Liver (tissue), 9 donors: ENCODE data around the gene UBQLN1. TPM values are rescaled to one million over a fixed set of nuclear protein-coding genes. Genes with fewer than 3 reads are reported as not detected.

Experiments used
- DNase-seq: peaks from one replicate; pipeline ENCODE4 v3.0.0-alpha.2; 2017; ENCODE audit warnings: low spot score
- H3K27ac ChIP-seq, 2 donors: one replicate each; pipeline ENCODE4 v1.7.0; 2013; ENCODE audit warnings: inconsistent platforms in 2 of 2, low read length in 2 of 2, control low read depth in 1 of 2, low read depth in 1 of 2, mild to moderate bottlenecking in 1 of 2
- H3K27me3 ChIP-seq, 4 donors: one replicate each; pipeline versions ENCODE4 v1.6.1 to v1.7.0; 2013; ENCODE audit warnings: low read length in 3 of 4, inconsistent platforms in 1 of 4, mild to moderate bottlenecking in 1 of 4, moderate library complexity in 1 of 4; ENCODE audit not compliant: control insufficient read depth in 4 of 4, insufficient read depth in 4 of 4
- H3K36me3 ChIP-seq, 4 donors: one replicate each; pipeline versions ENCODE4 v1.6.1 to v1.7.0; 2013; ENCODE audit warnings: low read length in 3 of 4, mild to moderate bottlenecking in 3 of 4, low read depth in 1 of 4, moderate library complexity in 1 of 4; ENCODE audit not compliant: control insufficient read depth in 4 of 4, insufficient read depth in 3 of 4
- H3K4me1 ChIP-seq, 4 donors: one replicate each; pipeline versions ENCODE4 v1.6.1 to v1.7.0; 2013; ENCODE audit warnings: low read length in 3 of 4, mild to moderate bottlenecking in 3 of 4, moderate library complexity in 1 of 4; ENCODE audit not compliant: control insufficient read depth in 4 of 4, insufficient read depth in 4 of 4
- H3K4me3 ChIP-seq, 3 donors: one replicate each; pipeline versions ENCODE4 v1.6.1 to v1.7.0; 2013; ENCODE audit warnings: low read length in 3 of 3, control low read depth in 1 of 3, low read depth in 1 of 3, mild to moderate bottlenecking in 1 of 3
- H3K9ac ChIP-seq, 2 donors: one replicate each; pipeline ENCODE4 v1.7.0; 2013; ENCODE audit warnings: low read length in 2 of 2, mild to moderate bottlenecking in 2 of 2, moderate library complexity in 2 of 2, control low read depth in 1 of 2, low read depth in 1 of 2
- H3K9me3 ChIP-seq, 4 donors: one replicate each; pipeline versions ENCODE4 v1.6.1 to v1.7.0; 2013; ENCODE audit warnings: low read length in 3 of 4; ENCODE audit not compliant: control insufficient read depth in 4 of 4
- ATF3 ChIP-seq: IDR thresholded peaks from 2 replicates; pipeline ENCODE4 v1.6.1; 2016; ENCODE audit warnings: antibody characterized with exemption
- CTCF ChIP-seq: fragments of 150-350 bp; IDR thresholded peaks from 2 replicates; pipeline ENCODE4 v1.5.1; 2017; ENCODE audit warnings: improper control_type of control experiment, low read depth, low read length; ENCODE audit not compliant: missing input control
- EGR1 ChIP-seq, 2 donors: IDR thresholded peaks; 2 replicates each; pipeline ENCODE4 v1.6.1; 2016 to 2018; ENCODE audit warnings: antibody characterized with exemption in 2 of 2, low read depth in 2 of 2
- FOXA1 ChIP-seq: IDR thresholded peaks from 2 replicates; pipeline ENCODE4 v1.6.1; 2016; ENCODE audit warnings: antibody characterized with exemption
- FOXA2 ChIP-seq: IDR thresholded peaks from 2 replicates; pipeline ENCODE4 v1.6.1; 2016; ENCODE audit warnings: antibody characterized with exemption
- GABPA ChIP-seq, 2 donors: IDR thresholded peaks in 1 of 2; conservative IDR thresholded peaks in 1 of 2; 2 replicates each; pipeline ENCODE4 v1.6.1; 2016; ENCODE audit warnings: antibody characterized with exemption in 2 of 2, mild to moderate bottlenecking in 1 of 2, moderate library complexity in 1 of 2
- HNF4A ChIP-seq, 2 donors: conservative IDR thresholded peaks; 2 replicates each; pipeline ENCODE4 v1.6.1; 2016; ENCODE audit warnings: antibody characterized with exemption in 2 of 2, mild to moderate bottlenecking in 2 of 2
- HNF4G ChIP-seq: IDR thresholded peaks from 2 replicates; pipeline ENCODE4 v1.6.1; 2016; ENCODE audit warnings: antibody characterized with exemption
- JUND ChIP-seq, 2 donors: IDR thresholded peaks; 2 replicates each; pipeline ENCODE4 v1.6.1; 2016; ENCODE audit warnings: antibody characterized with exemption in 2 of 2
- MAX ChIP-seq: IDR thresholded peaks from 2 replicates; pipeline ENCODE4 v1.6.1; 2016; ENCODE audit warnings: antibody characterized with exemption
- NR2F2 ChIP-seq: IDR thresholded peaks from 2 replicates; pipeline ENCODE4 v1.6.1; 2016; ENCODE audit warnings: antibody characterized with exemption
- RAD21 ChIP-seq, 2 donors: IDR thresholded peaks; 2 replicates each; pipeline ENCODE4 v1.6.1; 2016; ENCODE audit warnings: antibody characterized with exemption in 2 of 2, mild to moderate bottlenecking in 2 of 2
- REST ChIP-seq: IDR thresholded peaks from 2 replicates; pipeline ENCODE4 v1.6.1; 2016; ENCODE audit warnings: antibody characterized with exemption, mild to moderate bottlenecking
- RXRA ChIP-seq, 2 donors: IDR thresholded peaks; 2 replicates each; pipeline ENCODE4 v1.6.1; 2017 to 2018; ENCODE audit warnings: antibody characterized with exemption in 2 of 2, mild to moderate bottlenecking in 1 of 2
- SP1 ChIP-seq: IDR thresholded peaks from 2 replicates; pipeline ENCODE4 v1.6.1; 2018; ENCODE audit warnings: antibody characterized with exemption, mild to moderate bottlenecking
- TAF1 ChIP-seq: conservative IDR thresholded peaks from 2 replicates; pipeline ENCODE4 v1.6.1; 2016; ENCODE audit warnings: antibody characterized with exemption, mild to moderate bottlenecking
- YY1 ChIP-seq: IDR thresholded peaks from 2 replicates; pipeline ENCODE4 v1.6.1; 2016; ENCODE audit warnings: antibody characterized with exemption, mild to moderate bottlenecking
- ZBTB33 ChIP-seq: IDR thresholded peaks from 2 replicates; pipeline ENCODE4 v1.6.1; 2016; ENCODE audit warnings: antibody characterized with exemption
- WGBS: extraction: QIAGEN DNeasy Blood & Tissue Kit; methylation state at CpG from one replicate; pipeline ENCODE4 v1.1.7; 2013; 5-methylcytosine and 5-hydroxymethylcytosine counted together
- polyA plus RNA-seq, 2 donors: library from polyadenylated mRNA; stranded (reverse) in 1 of 2; unstranded in 1 of 2; fragments of 200-250 nt in 1 of 2; fragments of >200 nt in 1 of 2; fragmentation: Nextera tagmentation in 1 of 2; extraction: Ambion mirVana in 1 of 2; gene quantifications; one replicate each; pipeline versions ENCODE4 v1.2.1 to v1.2.3, GENCODE V29; 2013 to 2015
- total RNA-seq, 2 donors: library from RNA; depleted of rRNA; stranded (reverse); fragments of >200 nt; gene quantifications; one replicate each; pipeline ENCODE4 v1.2.3, GENCODE V29; 2014
- donor health status: healthy.
- donor health status: healthy.
- donor health status: healthy.
- donor health status: healthy.
- donor health status: healthy.

The UBQLN1 gene
- total and polyA plus RNA-seq, 4 donors, result 42.7 to 88.8 (median 63.1) TPM

- no peak overlapping the region for H3K4me3 ChIP-seq
- no peak overlapping the region for H3K27ac ChIP-seq
- no peaks in the 10 kb centered on the region for H3K9me3 ChIP-seq
- no peak overlapping the region for H3K9ac ChIP-seq
- no peak for DNase-seq
- H3K36me3 ChIP-seq, result peaks cover 3 to 38% (median 20%) of the 10 kb centered on the region in 4 donors
- H3K27me3 ChIP-seq, result no peaks in the 10 kb centered on the region
- no peaks in the 10 kb centered on the region for H3K4me1 ChIP-seq
- TF ChIP-seq FOXA2 (no peak), ATF3 (no peak), YY1 (no peak), SP1 (no peak), GABPA (IDR thresholded peaks at IDR 0.05 in 1 of 2, conservative IDR thresholded peaks at IDR 0.05 in 1 of 2) (no peak), MAX (no peak), RAD21 (IDR thresholded peaks at IDR 0.05) (no peak), JUND (IDR thresholded peaks at IDR 0.05) (no peak), EGR1 (IDR thresholded peaks at IDR 0.05; ENCODE audit: low read depth in 2 of 2) (no peak), TAF1 (no peak), FOXA1 (no peak)
- 94% methylated on average over 5 of the region's 5 CpGs for WGBS
Measured at GRCh38 chr9:83670381-83670780, 37.4 kb downstream of the UBQLN1 start.

- H3K9ac ChIP-seq, result no peak overlapping the region
- H3K27ac ChIP-seq, result no peak overlapping the region
- no peak overlapping the region for H3K4me3 ChIP-seq
- no peak for TF ChIP-seq CTCF
- TF ChIP-seq SP1, result no peak
- TF ChIP-seq EGR1 (IDR thresholded peaks at IDR 0.05; ENCODE audit: low read depth in 2 of 2), result no peak
- no peak for TF ChIP-seq YY1
- TF ChIP-seq RAD21 (IDR thresholded peaks at IDR 0.05), result no peak
- no peak for TF ChIP-seq NR2F2
- no peak for TF ChIP-seq GABPA (IDR thresholded peaks at IDR 0.05 in 1 of 2, conservative IDR thresholded peaks at IDR 0.05 in 1 of 2)
- no peak for TF ChIP-seq FOXA2
- TF ChIP-seq REST, result no peak
- TF ChIP-seq TAF1, result no peak
- no peak for TF ChIP-seq HNF4G
- TF ChIP-seq HNF4A (conservative IDR thresholded peaks at IDR 0.05), result no peak
- no peak for TF ChIP-seq ZBTB33
- TF ChIP-seq MAX, result no peak
- TF ChIP-seq RXRA (IDR thresholded peaks at IDR 0.05), result no peak
- no peak for TF ChIP-seq JUND (IDR thresholded peaks at IDR 0.05)
- TF ChIP-seq ATF3, result no peak
- H3K27me3 ChIP-seq, result no peaks in the 10 kb centered on the region
- H3K9me3 ChIP-seq, result no peaks in the 10 kb centered on the region
- H3K4me1 ChIP-seq, result no peaks in the 10 kb centered on the region
- no peak for DNase-seq
- H3K36me3 ChIP-seq, result peaks cover 3 to 35% (median 24%) of the 10 kb centered on the region in 4 donors
- WGBS, result 99% methylated on average over 1 of the region's 1 CpG
Measured at GRCh38 chr9:83669067-83669466, 38.7 kb downstream of the UBQLN1 start.
